IPS DF 19.7 (cell line): ENCODE measurements around the gene EHD4.
A peak's percentile ranks its signal among the peaks of the same experiment; 100 is the strongest.

ENCODE experiments used
- DNase-seq: peaks from one replicate; pipeline ENCODE4 v3.0.0-alpha.2; 2013; ENCODE audit warnings: low read depth, low spot score

EHD4 gene

DNA sequence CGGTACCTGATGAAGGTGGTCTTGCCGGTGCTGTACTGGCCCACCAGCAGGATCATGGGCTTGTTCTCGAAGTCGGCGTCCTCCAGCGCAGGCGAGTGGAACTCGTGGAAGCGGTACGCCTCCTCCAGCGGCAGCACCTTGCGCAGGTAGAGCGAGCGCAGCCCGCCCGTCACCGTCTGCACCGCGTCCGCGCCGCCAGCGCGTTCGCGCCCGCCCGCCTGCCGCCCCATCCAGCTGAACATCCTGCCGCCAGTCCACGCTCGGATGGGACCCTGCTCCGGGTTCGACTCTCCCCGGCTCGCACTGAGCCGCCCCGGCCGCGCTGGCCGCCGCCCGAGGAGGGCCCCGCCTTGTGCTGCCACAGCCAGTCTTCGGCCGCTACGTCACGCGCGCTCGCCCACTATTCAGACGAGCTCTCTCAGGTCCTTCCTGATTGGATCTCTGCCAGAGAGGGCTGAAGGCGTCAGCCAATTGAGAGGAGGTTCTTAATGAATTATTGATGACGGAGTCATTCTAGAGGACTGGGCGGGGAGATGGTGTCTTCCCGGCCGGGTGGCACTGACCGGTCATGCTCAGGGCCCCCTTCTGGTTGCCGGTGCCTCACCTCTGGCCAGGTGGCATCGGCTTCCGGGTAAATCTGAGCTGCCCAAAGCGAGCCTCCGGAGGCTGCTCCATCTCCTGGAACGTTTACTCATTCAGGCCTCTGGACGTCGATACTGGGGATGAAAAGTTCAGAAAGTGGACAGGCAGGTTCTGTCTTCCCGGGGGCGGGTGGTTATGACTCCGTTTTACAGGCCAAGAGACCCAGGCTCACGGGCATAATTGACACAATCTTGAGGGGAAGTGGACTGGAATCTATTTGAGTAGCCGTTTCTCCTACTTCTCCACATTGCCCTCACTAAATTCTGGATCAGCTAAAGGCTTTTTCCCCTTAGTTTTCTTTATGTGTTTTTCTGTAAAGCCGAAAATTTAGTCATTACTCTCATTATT lies at the start of gene EHD4:
TSS of gene EHD4 (minus strand) at position 305 of the 990 bp plus-strand sequence. CDS start at position 242, 63 bp downstream.
- DNase-seq = peak; percentile 98

DNA sequence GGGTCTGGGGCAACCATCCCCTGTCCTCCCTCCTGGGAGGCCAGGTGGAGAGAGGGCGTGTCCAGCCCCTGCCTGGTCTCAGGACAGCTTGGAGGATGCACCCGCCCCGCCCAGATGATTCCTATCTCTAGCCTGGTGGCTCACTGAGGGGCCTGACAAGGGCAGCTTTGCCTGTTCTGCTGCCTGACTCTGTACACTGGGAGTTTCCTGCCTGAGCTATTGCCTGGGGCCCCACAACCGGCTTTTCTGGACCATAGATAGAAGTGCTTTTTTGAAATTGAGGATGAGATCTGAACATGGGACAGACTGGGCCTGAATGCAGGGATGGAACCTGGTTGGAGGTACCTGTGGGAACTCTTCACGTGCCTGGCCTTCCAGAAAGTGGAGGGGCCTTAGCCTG lies 49.2 kb upstream of the EHD4 start:
- DNase-seq = no peak

DNA sequence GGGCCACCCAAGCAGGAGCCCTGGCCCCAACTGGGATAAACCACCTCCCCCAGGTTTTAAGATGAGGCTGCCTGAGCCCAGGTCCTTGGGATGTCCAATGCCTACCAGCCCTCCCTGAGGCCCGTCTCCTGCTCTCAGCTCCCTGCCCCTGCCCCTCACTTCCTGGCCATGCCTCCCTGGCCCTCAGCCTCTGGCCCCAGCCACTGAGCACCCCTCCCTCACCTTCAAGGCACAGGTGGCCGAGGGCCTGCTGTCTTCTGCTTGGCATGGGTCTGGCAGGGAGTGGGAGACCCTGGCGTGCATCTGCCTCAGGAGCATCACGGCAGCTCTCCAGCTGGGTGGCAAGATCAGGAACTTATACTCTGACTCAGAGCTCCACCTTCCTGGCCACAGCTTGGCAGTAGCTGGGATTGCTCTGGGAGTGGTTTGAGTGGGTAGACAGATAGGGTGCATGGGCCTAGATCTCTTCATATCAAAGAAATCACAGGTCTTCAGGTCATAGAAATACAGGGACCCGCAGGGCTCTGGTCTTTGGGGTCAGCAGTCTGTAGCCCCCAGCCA lies 48.4 kb upstream of the EHD4 start, which contains the start of gene PLA2G4E:
TSS of gene PLA2G4E (minus strand) at position 330 of the 561 bp plus-strand sequence. CDS start at position 318, 12 bp downstream.
- DNase-seq = no peak

DNA sequence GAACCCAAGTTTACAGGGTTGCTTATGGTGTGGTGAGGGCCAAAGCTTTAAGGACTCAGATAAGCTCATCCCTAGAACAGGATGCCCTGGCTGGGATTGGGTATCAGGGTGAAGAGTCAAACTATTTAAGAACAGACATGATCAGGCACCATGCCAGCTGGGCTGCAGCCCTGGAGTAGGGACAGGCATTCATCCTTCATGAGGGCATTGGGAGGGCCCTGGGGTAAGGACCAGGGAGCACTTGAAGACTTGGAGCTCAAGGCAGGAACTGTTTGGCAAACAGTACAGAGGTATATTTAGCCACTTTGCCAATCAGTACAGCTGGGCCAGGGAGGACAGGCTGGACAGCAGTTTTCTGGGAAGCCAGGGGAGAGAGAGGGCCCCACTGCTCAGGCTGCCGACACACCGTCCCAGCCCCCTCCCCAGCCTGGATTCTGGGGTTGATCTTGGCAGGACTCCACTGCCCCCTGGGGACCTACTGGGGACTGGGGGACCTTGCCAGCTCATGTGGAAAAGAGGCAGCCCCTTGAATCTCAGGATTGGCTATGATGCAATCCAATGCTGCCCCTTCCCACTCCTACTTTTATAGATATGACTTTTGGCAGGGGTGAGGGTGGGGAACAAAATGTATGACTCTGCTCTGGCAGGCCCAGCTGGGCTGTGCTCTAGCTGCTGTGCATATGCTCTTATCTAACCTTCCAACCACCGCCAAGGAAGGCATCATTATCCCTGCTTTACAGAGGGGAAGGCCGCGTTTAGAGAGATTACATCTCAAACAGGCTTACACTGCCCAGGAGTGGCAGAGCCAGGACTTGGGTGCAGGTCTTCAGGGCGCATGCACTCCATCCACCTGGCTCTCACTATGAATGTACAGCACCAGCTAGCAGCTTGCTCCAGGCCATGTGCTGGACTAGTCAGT lies 46.2 kb upstream of the EHD4 start:
- no peak for DNase-seq

DNA sequence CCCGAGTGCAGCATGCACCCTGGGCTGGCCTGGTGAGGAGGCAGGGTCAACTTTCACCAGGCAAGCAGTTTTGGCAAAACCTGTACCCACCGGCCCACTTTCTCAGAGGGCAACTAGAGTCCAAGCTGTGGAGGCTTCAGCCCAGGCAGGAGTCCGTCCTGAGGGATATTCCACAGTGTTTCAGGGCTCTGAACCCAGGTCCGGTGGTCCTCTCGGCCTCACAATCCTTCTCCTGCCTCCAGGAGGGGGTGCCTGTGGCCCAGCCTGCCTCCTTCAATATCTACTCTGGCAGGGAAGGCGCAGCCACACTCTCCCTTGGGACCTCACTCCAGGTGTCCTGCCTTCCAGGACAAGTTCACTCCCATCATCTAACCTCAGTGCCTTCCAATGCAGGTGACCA lies 44.6 kb upstream of the EHD4 start:
- no peak for DNase-seq

DNA sequence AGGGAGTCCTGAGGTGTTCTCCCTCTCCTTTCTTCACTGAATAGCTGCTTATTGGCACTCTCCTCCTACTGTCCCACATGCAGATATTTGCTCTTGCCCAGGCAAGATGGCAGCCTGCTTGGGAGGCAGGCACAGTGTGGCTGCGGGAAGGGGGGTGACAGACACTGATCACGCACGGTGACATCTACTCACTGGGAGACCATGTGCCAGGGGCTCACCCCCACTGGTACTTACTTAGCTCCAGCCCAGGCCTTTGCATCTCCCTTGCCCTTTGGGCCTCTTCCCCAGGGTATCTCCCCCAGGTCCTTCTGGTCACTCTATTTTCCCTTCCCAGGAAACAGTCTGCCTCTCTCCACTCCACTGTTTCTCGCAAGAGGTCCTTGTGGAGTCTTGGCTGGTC lies 42.0 kb upstream of the EHD4 start:
- DNase-seq = no peak

DNA sequence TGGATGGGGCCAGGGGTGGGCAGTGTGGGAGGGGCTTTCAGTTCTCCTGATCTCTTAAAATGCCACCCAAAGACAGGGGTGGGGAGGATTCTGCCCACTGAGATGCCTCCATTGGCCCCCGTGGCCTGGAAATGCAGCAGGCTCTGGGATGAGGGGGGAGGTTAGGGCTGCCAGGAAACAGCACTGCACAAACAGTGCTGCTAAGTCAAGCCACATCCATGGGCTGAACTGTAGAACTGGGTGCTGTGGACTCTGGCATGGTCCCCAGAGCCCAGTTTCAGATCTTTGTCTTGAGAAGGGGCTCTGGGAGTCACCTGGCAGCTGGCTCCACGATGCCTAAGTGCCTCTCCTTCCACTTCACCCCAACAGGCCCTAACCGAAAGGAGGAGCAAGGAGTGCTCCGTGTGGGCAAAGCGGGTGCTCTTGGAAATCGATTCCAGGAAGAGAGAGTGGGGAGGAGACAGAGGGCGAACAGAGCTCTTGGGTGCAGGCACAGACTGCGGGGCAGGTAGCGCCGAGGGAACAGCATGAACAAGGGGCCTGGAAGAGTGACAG lies 40.6 kb upstream of the EHD4 start:
- no peak for DNase-seq

DNA sequence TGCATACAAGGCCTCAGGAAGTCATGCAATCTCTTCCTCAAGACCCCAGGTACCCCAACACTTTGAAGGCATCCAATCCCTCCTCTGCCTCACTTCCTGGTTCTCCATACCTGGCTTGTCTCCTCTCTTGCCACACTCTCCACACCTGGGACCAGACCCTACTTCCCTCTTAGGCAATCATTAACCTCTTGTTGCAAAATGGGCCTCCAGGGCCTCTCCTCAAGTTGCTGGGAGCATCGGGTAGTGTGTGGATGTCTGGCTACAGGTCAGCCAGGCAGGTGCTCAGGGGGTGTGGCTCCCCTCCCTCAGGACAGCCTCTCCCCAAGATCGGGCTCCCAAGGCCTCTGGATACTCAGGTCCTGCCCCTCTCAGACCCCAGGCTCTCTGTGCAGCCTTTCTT lies 39.9 kb upstream of the EHD4 start:
- DNase-seq = no peak

DNA sequence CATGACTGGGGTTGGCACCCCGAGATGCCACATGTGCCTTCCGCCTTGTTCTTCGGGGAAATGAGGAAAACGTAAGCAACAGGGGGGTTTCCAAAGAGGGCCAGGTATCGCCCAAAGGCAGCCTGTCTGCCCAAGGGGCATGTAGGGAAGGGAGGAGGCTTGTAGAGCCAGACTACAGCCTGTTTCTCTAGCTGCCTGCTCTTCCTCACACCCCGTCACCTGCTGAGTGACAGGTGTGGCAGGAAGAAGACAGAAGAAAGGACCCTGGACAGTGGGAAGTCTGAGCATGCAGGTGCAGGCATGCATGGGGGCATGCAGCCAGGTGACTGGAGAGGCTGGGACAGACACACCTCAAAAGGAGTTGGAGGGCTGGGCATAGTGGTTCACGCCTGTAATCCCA lies 38.7 kb upstream of the EHD4 start:
- no peak for DNase-seq

DNA sequence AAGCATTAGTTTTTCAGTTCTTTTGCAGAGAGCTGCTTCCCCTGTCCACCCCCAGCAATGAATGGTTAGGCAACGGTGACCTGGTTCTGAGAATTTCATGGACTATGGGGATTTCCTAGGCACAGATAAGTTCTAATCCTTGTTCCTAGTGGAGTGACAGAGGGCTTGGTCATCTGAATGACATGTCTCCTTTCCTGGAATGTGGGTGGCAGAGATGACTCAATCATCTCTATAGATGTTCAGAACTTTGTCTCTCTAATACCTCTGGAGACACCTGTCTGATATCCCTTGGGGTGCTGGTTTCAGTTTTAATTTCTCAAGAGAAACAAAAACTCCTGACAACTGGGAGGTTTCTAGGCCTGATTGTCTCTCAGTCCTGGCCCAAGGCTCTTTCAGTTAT lies 38.1 kb upstream of the EHD4 start:
- no peak for DNase-seq

DNA sequence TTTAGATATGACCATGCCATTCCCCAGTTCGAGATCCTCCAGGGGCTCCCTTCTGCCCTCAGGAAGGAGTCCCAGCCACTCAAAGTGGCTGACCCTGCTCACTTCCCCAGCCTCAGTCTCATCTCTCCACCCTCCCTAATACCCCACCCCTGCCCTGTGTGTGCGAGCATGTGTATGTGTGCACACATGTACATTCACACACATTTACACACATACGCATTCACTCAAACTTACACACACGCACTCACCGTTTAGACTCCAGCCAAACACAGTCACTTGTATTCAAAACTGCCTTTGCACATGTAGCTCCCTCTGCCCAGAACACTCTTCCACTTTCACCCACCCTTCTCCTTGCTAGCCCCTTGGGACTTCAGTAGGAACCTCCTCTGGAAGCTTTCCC lies 37.1 kb upstream of the EHD4 start:
- no peak for DNase-seq

DNA sequence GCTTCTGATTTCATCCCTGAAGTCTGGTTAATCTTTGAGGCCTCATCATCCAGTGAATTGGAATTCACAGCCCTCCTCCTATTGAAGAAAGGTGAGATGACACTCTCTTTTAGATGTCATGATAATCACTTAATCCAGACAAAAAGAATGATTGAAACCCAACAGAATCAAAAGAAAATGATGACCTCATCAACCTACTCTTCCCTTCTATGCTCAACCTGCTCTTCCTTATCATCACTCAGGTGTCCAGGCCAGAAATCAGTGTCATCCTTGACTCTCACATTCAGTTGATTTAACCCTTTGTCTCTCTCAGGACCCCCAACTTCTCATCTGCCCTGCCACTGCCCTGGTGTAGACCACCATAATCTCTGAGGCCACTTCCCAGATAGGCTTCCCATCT lies 36.7 kb upstream of the EHD4 start:
- no peak for DNase-seq

DNA sequence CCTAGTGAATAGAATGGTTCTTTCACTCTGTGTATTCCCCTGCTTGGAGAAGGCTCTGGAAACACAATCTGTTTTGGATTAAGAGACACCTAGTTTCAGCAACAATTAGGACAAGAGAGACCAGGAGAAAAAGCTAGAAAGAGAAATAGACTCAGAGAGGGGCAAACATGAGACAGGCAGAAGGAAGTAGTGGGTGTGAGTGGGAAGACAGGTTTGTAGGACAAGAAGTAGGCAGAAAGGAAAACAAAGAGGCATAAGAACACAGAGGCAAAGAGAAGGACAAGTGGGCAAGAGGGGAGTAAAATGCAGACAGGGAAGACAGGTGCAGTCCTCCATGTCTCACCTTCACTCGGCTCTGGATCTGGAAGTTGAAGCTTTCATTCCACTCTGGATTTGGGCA lies 35.0 kb upstream of the EHD4 start:
- DNase-seq = no peak

DNA sequence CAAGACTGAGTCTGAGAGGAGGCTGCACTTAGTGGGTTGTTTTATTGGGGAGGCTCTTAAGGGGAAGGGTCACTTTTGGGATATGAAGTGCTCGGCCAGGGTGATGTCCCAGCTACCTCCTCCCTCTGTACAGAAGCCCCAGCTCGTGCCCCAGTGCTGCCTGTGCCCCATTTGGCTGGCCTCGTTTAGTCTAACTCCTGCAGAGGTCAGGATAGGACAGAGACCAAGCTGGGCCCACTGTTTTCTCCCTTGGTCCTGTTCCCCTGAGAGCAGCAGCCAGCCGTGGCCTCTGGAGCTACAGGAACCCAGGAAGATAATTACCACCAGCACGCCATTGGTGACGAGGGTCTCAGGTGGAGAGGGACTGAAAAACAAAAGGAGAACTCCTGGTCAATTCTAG lies 30.0 kb upstream of the EHD4 start:
- DNase-seq = no peak

DNA sequence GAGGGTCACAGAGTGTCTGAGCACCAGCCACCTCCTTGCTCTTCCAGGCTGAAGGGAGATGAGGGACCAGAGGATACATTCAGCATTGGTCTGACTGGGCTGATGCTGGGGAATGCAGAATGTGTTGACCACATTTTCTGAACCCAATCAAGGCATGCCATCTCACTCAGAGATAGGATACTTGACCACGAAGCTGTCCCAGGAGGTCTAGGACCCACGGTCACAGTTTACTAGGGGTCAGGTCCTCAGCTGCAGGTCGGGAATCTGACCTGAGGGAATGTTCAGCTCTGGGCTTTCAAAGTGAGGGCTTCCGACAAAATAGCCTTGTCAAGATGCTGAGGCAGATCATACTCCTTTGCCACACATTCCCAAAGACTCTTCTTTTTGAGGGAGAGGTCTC lies 28.9 kb upstream of the EHD4 start:
- DNase-seq = no peak

DNA sequence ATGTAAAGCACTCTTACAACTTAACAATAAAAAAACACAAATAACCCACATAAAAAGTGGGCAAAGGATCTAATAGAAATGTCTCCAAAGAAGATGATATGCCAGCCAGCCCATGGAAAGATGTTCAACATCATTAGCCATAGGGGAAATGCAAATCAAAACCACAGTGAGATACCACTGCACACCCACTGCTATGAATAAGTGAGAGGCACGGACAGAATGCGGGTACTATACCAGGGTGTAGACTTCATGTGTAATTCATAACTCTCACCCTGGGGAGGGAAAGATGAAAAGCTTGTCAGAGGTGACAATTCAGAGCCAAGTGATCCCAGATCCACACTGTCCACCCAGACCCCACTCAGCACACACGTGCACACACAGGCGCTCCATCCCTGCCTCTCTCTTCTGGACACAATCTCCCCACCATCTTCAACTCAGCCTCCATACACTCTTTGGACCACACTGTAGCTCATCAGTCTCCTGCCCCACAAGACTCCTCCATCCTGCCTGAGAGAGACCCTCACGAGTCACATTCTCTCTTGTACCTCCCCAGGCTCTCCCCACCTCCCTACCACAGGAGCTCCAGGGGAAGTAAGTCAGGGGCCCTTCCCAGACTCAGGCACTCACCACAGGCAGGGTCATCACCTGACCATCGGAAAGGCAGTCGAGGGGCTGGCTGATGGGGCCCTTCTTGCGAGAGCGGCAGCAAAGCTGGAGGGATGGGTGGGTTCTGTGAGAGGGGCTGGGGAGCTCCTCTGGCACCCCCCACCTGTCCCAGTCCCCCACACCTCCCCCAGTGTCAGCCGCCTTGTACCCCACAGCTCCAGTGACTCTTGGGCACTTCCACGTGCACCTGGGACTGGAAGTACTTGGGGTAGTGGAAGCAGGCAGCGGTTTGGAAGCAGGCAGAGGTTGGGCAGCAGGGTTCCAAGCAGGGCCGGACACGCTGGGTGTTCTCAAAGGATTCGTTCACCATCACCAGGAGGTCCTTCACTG lies 27.2 kb upstream of the EHD4 start:
- DNase-seq = no peak

DNA sequence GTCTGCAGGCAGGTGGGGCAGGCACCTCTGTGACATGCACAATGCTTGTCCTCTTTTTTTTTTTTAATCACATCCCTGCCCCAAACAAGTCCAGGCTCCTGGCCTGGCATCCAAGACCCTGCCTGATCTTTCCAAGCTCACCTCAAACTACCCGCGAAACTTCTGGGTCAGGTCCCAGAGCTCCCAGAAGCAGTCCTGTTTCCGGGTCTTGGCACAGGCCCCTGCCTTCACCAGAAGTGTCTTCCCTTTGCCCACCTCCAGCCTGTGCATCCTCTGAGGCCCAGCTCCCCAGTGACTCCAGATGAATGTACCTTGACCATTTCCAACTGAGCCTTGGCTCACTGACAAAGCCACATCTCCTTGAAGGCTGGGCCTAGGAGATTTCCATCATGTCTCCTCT lies 25.5 kb upstream of the EHD4 start:
- no peak for DNase-seq

DNA sequence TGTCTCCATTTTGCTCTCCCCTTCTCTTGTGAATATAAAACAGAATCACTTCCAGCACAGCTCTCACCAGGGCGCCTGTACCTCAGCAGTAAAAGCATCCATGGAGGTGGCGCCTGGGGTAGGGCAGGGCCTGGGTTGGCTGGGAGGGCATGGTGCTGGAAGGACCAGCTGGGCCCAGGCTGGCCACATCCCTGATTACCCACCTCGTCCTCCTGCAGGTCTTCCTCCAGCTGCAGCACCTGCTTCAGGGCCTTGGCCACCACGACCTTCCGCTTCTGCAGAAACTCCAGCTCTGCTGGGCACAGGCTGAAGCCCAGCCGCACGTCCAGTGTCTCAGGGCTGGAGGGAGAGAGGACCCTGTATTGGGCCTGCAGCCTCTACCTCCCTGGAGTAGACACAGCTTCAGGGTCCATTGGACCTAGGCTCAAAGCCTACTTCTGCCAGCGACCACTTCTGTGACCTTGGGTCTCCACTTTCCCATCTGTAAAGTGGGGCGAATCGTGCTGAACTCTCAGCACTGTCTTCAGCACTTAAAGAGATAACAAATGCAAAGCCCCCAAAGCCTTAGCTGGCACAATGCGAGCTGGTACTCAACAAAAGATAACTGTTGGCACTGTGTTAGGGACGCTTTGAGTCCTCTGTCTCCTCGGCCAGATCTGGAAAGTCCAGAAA lies 24.7 kb upstream of the EHD4 start:
- no peak for DNase-seq

DNA sequence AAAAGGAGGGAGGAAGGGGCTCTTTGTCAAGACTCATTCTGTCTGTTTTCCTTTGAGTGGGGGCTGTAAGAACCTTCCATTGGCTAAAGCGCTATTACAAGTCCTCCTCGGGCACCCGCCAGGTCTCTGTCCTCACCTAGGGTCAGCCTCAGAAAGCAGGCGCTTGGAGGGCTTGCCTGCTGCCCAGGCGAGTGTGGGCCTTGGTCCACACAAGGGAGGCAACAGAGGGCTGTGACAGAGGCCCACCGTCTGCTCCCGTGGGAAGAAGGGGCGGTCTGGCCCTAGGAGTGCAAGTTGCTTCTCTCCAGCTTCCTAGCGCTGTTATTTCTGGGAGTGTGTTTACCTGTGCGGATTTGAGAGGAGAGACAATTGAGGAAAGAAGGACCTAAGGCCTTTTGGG lies 24.0 kb upstream of the EHD4 start:
- DNase-seq = no peak

DNA sequence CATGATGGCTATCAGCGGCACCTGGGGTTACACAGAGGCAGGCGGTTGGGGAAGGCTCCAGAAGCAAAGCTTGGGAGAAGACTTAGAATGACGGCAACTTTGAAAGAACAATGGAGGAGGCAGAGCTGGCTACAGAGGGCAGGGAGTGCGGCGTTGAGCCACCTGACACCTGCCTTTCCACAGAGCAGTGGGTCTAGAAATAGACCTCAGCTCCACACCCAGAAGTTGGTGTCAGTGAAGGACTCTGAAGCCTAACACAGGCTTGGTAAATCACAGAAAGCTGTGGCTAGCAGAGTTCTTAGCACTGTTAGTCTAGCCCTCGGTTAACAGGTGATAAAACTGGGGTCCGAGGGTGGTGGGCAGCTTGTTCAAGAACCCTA lies 23.1 kb upstream of the EHD4 start:
- no peak for DNase-seq
